NCI-H748 treated with DMSO at 0.1 percent for 48 hours (cell line): ENCODE results near the gene PRODH.
"Not testable (repeated sequence)": the region's sequence is repeated elsewhere in the genome, so short reads cannot be mapped to it uniquely, and the experiment has no call there.

Experiments
- DNase-seq: peaks from one replicate; lab custom pipeline; 2025; lab: John Stamatoyannopoulos, UW

PRODH gene

GRCh38 chr22:18935889-18936529 is at the start of gene PRODH:
Gene PRODH, minus strand, starts transcription at chr22:18936293. Its CDS starts 6 bp downstream, at chr22:18936287.
- no peak for DNase-seq

- no peak for DNase-seq
Observed at GRCh38 chr22:18985780-18986179, 49.7 kb upstream of the PRODH start.

- no peak for DNase-seq
Observed at GRCh38 chr22:18984564-18984963, 48.5 kb upstream of the PRODH start.

- DNase-seq: no peak
Observed at GRCh38 chr22:18983120-18983651, 47.1 kb upstream of the PRODH start.

- no peak for DNase-seq
Observed at GRCh38 chr22:18980829-18981228, 44.7 kb upstream of the PRODH start.

GRCh38 chr22:18979957-18980356 is 43.9 kb upstream of the PRODH start:
- no peak for DNase-seq

- no peak for DNase-seq
Observed at GRCh38 chr22:18978506-18978905, 42.4 kb upstream of the PRODH start.

- no peak for DNase-seq
Observed at GRCh38 chr22:18977824-18978425, 41.8 kb upstream of the PRODH start.

- DNase-seq: no peak
Observed at GRCh38 chr22:18976197-18976751, 40.2 kb upstream of the PRODH start.

GRCh38 chr22:18975434-18976196 is 39.5 kb upstream of the PRODH start:
- no peak for DNase-seq

- DNase-seq: no peak
Observed at GRCh38 chr22:18974477-18975180, 38.5 kb upstream of the PRODH start.

- no peak for DNase-seq
Observed at GRCh38 chr22:18973264-18974031, 37.4 kb upstream of the PRODH start.

- DNase-seq: not testable (repeated sequence)
Observed at GRCh38 chr22:18972591-18972990, 36.5 kb upstream of the PRODH start.

GRCh38 chr22:18972029-18972428 is 35.9 kb upstream of the PRODH start:
- not testable (repeated sequence) for DNase-seq

- DNase-seq: no peak
Observed at GRCh38 chr22:18971321-18971751, 35.2 kb upstream of the PRODH start.

GRCh38 chr22:18970948-18971315 is 34.8 kb upstream of the PRODH start:
- DNase-seq: no peak

- no peak for DNase-seq
Observed at GRCh38 chr22:18970176-18970947, 34.3 kb upstream of the PRODH start.

- DNase-seq: not testable (repeated sequence)
Observed at GRCh38 chr22:18969158-18969942, 33.3 kb upstream of the PRODH start.

- no peak for DNase-seq
Observed at GRCh38 chr22:18968011-18968749, 32.1 kb upstream of the PRODH start.
